Measurements from ENCODE around the gene GUCY1A2. TPM values are rescaled to one million over a fixed set of nuclear protein-coding genes. Genes with fewer than 3 reads are reported as not detected.

Gene GUCY1A2
- total and polyA plus RNA-seq, 2 donors (not counting 1 experiment from before 2014, with no cell fraction given) = not detected

DNA sequence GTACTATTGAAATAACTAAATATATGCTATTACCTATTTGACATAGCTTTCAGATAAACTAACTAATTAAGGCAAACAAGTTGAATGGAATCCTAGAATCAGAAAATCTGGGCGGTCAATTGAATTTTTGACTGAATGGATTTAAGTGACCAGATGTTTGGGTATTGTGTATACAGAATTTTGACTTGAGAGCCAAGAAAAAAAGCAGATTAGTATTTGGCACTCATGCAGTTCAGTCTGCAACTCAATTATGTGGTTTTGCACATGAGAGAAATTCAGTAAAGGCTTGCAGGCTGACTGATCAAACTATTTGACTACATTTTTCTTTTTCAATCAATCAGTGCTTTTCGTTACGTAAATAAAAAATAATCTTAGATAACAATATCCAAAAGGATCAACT lies 254.8 kb downstream of the GUCY1A2 start:
- WGBS (ENCODE audit: insufficient coverage) = 100% methylated on average over 1 of the region's 3 CpGs
- Histone ChIP-seq H3K79me2 (ENCODE audit: control insufficient read depth, insufficient read depth, low read length) (no peaks in the 10 kb centered on the region), H3K4me1 (ENCODE audit: control insufficient read depth in 2 of 2, insufficient read depth in 2 of 2, low read length in 2 of 2) (no peaks in the 10 kb centered on the region), H3K27ac (ENCODE audit: low read length in 2 of 2) (no peak overlapping the region), H3K4me3 (ENCODE audit: control extremely low read depth in 1 of 5, extremely low read depth in 1 of 5, insufficient read depth in 1 of 5, low read depth in 2 of 5, low read length in 4 of 5) (no peak overlapping the region), H4K20me1 (ENCODE audit: control insufficient read depth, insufficient read depth, low read length, poor library complexity, severe bottlenecking) (no peaks in the 10 kb centered on the region), H3K9ac (ENCODE audit: low read length) (no peak overlapping the region), H3K27me3 (replicated peaks in 1 of 4; ENCODE audit: control extremely low read depth in 1 of 4, control insufficient read depth in 3 of 4, insufficient read depth in 4 of 4, low read length in 3 of 4) (no peaks in the 10 kb centered on the region), H2AFZ (ENCODE audit: insufficient read depth, low read depth, low read length, poor library complexity, severe bottlenecking) (no peak overlapping the region), H3K9me3 (ENCODE audit: control extremely low read depth in 1 of 3, control insufficient read depth in 2 of 3, insufficient read depth in 1 of 3, low read length in 2 of 3) (peaks cover 0 to 2% (median 0%) of the 10 kb centered on the region in 3 donors), H3K36me3 (replicated peaks in 1 of 2; ENCODE audit: control extremely low read depth in 1 of 2, control insufficient read depth in 1 of 2, extremely low read depth in 1 of 2, insufficient read depth in 2 of 2, low read length in 1 of 2) (no peaks in the 10 kb centered on the region), H3K4me2 (replicated peaks; ENCODE audit: low read depth, low read length, poor library complexity, severe bottlenecking) (no peak overlapping the region)
- Mint-ChIP-seq H3K4me1 (no peaks in the 10 kb centered on the region), H3K4me3 (no peak overlapping the region), H3K9me3 (ENCODE audit: insufficient read depth) (peaks cover 4% of the 10 kb centered on the region), H3K27ac (no peak overlapping the region), H3K27me3 (no peaks in the 10 kb centered on the region)
- DNase-seq (no peak), ATAC-seq (ENCODE audit: low read depth) (no peak)
- intact Hi-C loops (cut with micrococcal nuclease) = no loop called here
- ChIA-PET CTCF (no interaction called here), POLR2A (no interaction called here)
- TF ChIP-seq EZH2 (IDR thresholded peaks at IDR 0.05; ENCODE audit: borderline replicate concordance, insufficient read depth, low read depth, low read length, poor library complexity, severe bottlenecking) = no peak
- TF ChIP-seq CTCF (IDR thresholded peaks at IDR 0.05) = no peak

DNA sequence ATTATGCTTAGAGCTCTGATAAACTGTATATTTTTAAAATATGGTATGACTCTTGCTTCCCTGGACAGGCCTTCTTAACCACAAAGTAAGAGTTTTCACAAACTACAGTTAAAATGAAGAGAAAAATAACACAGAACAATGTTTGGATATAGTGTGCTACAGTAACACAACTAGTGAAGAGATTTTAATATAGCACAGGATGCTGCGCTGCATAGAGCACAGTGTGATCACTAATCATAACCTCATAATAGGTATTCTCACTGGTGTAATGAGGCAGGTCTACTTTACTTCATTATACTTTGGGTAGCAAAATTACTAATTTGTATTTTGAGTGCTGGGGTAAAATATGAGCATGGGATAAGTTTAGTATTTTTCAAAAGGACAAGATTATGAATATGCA lies 256.5 kb downstream of the GUCY1A2 start:
- intact Hi-C loops (cut with micrococcal nuclease) = no loop called here
- no peaks in the 10 kb centered on the region for H3K27me3 ChIP-seq (replicated peaks in 1 of 4; ENCODE audit: control extremely low read depth in 1 of 4, control insufficient read depth in 3 of 4, insufficient read depth in 4 of 4, low read length in 3 of 4)
- TF ChIP-seq CTCF (IDR thresholded peaks at IDR 0.05) (no peak), EZH2 (IDR thresholded peaks at IDR 0.05; ENCODE audit: borderline replicate concordance, insufficient read depth, low read depth, low read length, poor library complexity, severe bottlenecking) (no peak)

More for the DNA sequence above, 256.5 kb downstream of the GUCY1A2 start:
- ATAC-seq (ENCODE audit: low read depth) = no peak
- Histone ChIP-seq H3K4me3 (ENCODE audit: control extremely low read depth in 1 of 5, extremely low read depth in 1 of 5, insufficient read depth in 1 of 5, low read depth in 2 of 5, low read length in 4 of 5) (no peak overlapping the region), H3K79me2 (ENCODE audit: control insufficient read depth, insufficient read depth, low read length) (no peaks in the 10 kb centered on the region), H3K27ac (ENCODE audit: low read length in 2 of 2) (no peak overlapping the region), H2AFZ (ENCODE audit: insufficient read depth, low read depth, low read length, poor library complexity, severe bottlenecking) (no peak overlapping the region), H3K4me2 (replicated peaks; ENCODE audit: low read depth, low read length, poor library complexity, severe bottlenecking) (no peak overlapping the region), H3K36me3 (replicated peaks in 1 of 2; ENCODE audit: control extremely low read depth in 1 of 2, control insufficient read depth in 1 of 2, extremely low read depth in 1 of 2, insufficient read depth in 2 of 2, low read length in 1 of 2) (no peaks in the 10 kb centered on the region), H3K9me3 (ENCODE audit: control extremely low read depth in 1 of 3, control insufficient read depth in 2 of 3, insufficient read depth in 1 of 3, low read length in 2 of 3) (peaks cover 0 to 13% (median 0%) of the 10 kb centered on the region in 3 donors), H3K4me1 (ENCODE audit: control insufficient read depth in 2 of 2, insufficient read depth in 2 of 2, low read length in 2 of 2) (no peaks in the 10 kb centered on the region), H4K20me1 (ENCODE audit: control insufficient read depth, insufficient read depth, low read length, poor library complexity, severe bottlenecking) (no peaks in the 10 kb centered on the region), H3K9ac (ENCODE audit: low read length) (no peak overlapping the region)
- no peak for DNase-seq
- no peaks in the 10 kb centered on the region for H3K4me1 Mint-ChIP-seq
- no CpG with 5 or more reads among the region's 1 CpG for WGBS (ENCODE audit: insufficient coverage)
- no peaks in the 10 kb centered on the region for H3K27me3 Mint-ChIP-seq
- no peak overlapping the region for H3K4me3 Mint-ChIP-seq
- H3K27ac Mint-ChIP-seq = no peak overlapping the region
- POLR2A ChIA-PET = no interaction called here
- CTCF ChIA-PET = no interaction called here
- peaks cover 5% of the 10 kb centered on the region for H3K9me3 Mint-ChIP-seq (ENCODE audit: insufficient read depth)

Measured in B cell (primary cell).